Stomach (tissue), 4 donors: ENCODE results near the gene CSNK2A1.

Source experiments
- CTCF ChIP-seq, 7 experiments: fragments of 450-650 bp in 4 of 7; fragments of 200-600 bp in 3 of 7; sonication (generic) in 3 of 7; IDR thresholded peaks; one replicate each; pipeline ENCODE4 v1.5.1; 2016 to 2019; ENCODE audit warnings: antibody characterized with exemption in 7 of 7, control low read depth in 2 of 7, mild to moderate bottlenecking in 1 of 7
- EP300 ChIP-seq: sonication (generic); formaldehyde crosslinking; IDR thresholded peaks from one replicate; pipeline ENCODE4 v1.6.1; 2017; ENCODE audit warnings: antibody characterized with exemption
- POLR2A ChIP-seq, 4 donors: fragments of 450-650 bp; IDR thresholded peaks; one replicate each; pipeline ENCODE4 v1.6.1; 2016; ENCODE audit warnings: antibody characterized with exemption in 4 of 4, control low read depth in 2 of 4, mild to moderate bottlenecking in 1 of 4, moderate library complexity in 1 of 4
- POLR2AphosphoS5 ChIP-seq, 3 donors: sonication (generic); formaldehyde crosslinking; IDR thresholded peaks; one replicate each; pipeline ENCODE4 v1.6.1; 2016; ENCODE audit warnings: antibody characterized with exemption in 3 of 3

- no peak for TF ChIP-seq CTCF (IDR thresholded peaks at IDR 0.05)
- TF ChIP-seq EP300: no peak
- no peak for TF ChIP-seq POLR2A (IDR thresholded peaks at IDR 0.05)
- no peak for TF ChIP-seq POLR2AphosphoS5 (IDR thresholded peaks at IDR 0.05)
These were observed 82.1 kb downstream of the CSNK2A1 start for GRCh38 chr20:461254-462198.
